Amniotic stem cell (primary cell): ENCODE results near the gene EMC9.

Source experiments
- DNase-seq: peaks from one replicate; lab custom pipeline; 2025; lab: John Stamatoyannopoulos, UW

Gene EMC9

GRCh38 chr14:24089890-24090289 is 51.5 kb downstream of the EMC9 start:
- no peak for DNase-seq
